ENCODE results near the gene COL11A2. TPM values are rescaled to one million over a fixed set of nuclear protein-coding genes. Genes with fewer than 3 reads are reported as not detected.

Gene COL11A2
- total RNA-seq, 1 donor from 2014 or later = 0.47 TPM

GRCh38 chr6:33116841-33117711 is 75.2 kb downstream of the COL11A2 start:
- H3K4me3 Mint-ChIP-seq = peak overlapping the region; percentile 62
- no peaks in the 10 kb centered on the region for H3K9me3 Mint-ChIP-seq
- peak overlapping the region; percentile 14 for H3K27ac Mint-ChIP-seq
- no peak for ATAC-seq (ENCODE audit: low read depth)
- ChIA-PET CTCF (interaction anchor here (0.8 to 2.9 kb wide), 7 partner anchors 9 to 132 kb away, joined by 3 to 12 read pairs (median 3); no protein-coding TSS in a partner anchor), POLR2A (interaction anchor here (0.6 to 2.2 kb wide), 8 partner anchors 29 to 790 kb away, joined by 3 to 8 read pairs (median 4); partner anchors contain the start of gene HLA-DPA1)
- H3K4me1 Mint-ChIP-seq = peaks cover 66% of the 10 kb centered on the region
- peaks cover 4% of the 10 kb centered on the region for H3K36me3 Mint-ChIP-seq (ENCODE audit: low read depth)
- TF ChIP-seq, protein P1, sequence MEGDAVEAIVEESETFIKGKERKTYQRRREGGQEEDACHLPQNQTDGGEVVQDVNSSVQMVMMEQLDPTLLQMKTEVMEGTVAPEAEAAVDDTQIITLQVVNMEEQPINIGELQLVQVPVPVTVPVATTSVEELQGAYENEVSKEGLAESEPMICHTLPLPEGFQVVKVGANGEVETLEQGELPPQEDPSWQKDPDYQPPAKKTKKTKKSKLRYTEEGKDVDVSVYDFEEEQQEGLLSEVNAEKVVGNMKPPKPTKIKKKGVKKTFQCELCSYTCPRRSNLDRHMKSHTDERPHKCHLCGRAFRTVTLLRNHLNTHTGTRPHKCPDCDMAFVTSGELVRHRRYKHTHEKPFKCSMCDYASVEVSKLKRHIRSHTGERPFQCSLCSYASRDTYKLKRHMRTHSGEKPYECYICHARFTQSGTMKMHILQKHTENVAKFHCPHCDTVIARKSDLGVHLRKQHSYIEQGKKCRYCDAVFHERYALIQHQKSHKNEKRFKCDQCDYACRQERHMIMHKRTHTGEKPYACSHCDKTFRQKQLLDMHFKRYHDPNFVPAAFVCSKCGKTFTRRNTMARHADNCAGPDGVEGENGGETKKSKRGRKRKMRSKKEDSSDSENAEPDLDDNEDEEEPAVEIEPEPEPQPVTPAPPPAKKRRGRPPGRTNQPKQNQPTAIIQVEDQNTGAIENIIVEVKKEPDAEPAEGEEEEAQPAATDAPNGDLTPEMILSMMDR (IDR thresholded peaks at IDR 0.05) = no peak
- no peak for DNase-seq
- intact Hi-C loops (cut with micrococcal nuclease) = loop anchor here (5.0 kb wide), 1 partner anchor 45 kb away; no protein-coding TSS in a partner anchor
- peaks cover 9% of the 10 kb centered on the region for H3K27me3 Mint-ChIP-seq

DNA sequence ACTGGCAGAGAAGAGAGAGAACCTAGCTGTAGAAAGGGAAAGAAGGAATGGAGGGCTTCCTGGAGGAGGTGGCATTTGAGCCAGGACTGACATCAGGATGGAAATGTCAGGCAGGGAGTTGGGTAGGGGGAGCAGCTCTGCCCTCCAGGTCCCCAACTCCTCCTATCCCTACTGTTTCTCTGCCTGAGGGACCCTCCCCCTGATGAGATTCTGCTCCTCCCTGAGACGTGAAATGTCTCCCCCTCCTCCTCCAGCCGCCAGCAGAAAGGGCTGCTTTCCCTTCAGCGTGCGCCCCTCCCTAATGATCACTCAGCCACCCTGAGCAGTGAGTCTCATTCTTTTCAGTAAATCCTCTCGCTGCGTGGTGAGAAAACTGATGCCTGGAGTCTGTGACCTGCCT is 75.8 kb downstream of the COL11A2 start:
- peak overlapping the region; percentile 14 for H3K27ac Mint-ChIP-seq
- no peak for ATAC-seq (ENCODE audit: low read depth)
- POLR2A ChIA-PET = interaction anchor here (0.6 to 2.2 kb wide), 7 partner anchors 18 to 789 kb away, joined by 3 to 8 read pairs (median 4); no protein-coding TSS in a partner anchor
- H3K9me3 Mint-ChIP-seq = no peaks in the 10 kb centered on the region
- H3K4me1 Mint-ChIP-seq = peaks cover 69% of the 10 kb centered on the region
- TF ChIP-seq, protein P1 (IDR thresholded peaks at IDR 0.05) = no peak
- H3K4me3 Mint-ChIP-seq = peak overlapping the region; percentile 62
- intact Hi-C loops (cut with micrococcal nuclease) = loop anchor here (5.0 kb wide), 1 partner anchor 46 kb away; no protein-coding TSS in a partner anchor
- no peaks in the 10 kb centered on the region for H3K36me3 Mint-ChIP-seq (ENCODE audit: low read depth)
- CTCF ChIA-PET = interaction anchor here (1.0 to 2.9 kb wide), 6 partner anchors 10 to 132 kb away, joined by 3 to 12 read pairs (median 3); no protein-coding TSS in a partner anchor
- peaks cover 9% of the 10 kb centered on the region for H3K27me3 Mint-ChIP-seq
- DNase-seq = no peak

GRCh38 chr6:33114406-33114805 is 77.9 kb downstream of the COL11A2 start:
- intact Hi-C loops (cut with micrococcal nuclease) = loop anchor here (5.0 kb wide), 1 partner anchor 37 kb away; the partner anchor contains the start of gene HLA-DPB1
- ChIA-PET POLR2A (interaction anchor here (0.6 to 2.1 kb wide), 14 partner anchors 24 to 1522 kb away, joined by 3 to 13 read pairs (median 5); partner anchors contain the start of genes HLA-DPA1, HLA-DPB1, HMGA1 and PSMB8), CTCF (interaction anchor here (0.9 to 1.7 kb wide), 7 partner anchors 10 to 134 kb away, joined by 3 to 9 read pairs (median 3); partner anchors contain the start of gene HLA-DPA1)
- Mint-ChIP-seq H3K9me3 (no peaks in the 10 kb centered on the region), H3K4me1 (peaks cover 69% of the 10 kb centered on the region), H3K4me3 (peak overlapping the region; percentile 76), H3K27ac (peak overlapping the region; percentile 73), H3K27me3 (peaks cover 9% of the 10 kb centered on the region), H3K36me3 (ENCODE audit: low read depth) (no peaks in the 10 kb centered on the region)
- no peak for DNase-seq
- peak; percentile 16 for ATAC-seq (ENCODE audit: low read depth)
- TF ChIP-seq, protein P1 (IDR thresholded peaks at IDR 0.05) = no peak

DNA sequence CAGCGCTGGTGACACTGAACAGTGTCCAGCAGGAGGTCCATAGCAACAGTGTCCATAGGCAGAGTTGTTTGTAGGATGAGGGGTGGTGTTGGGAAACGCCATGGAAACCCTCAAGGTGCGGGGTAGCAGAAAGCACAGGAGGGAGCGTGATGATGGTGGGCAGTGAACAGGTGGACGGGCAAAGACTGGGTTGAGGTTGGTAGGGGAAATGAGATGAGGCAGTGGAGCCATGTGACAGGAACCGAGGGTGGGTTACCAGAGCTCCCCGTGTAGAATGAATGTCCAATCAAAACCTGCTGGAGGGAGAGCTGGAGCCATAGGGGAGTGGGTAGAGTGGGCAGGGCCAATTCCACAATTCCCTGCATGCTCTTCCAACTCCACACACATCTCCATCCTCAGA is 78.5 kb downstream of the COL11A2 start:
- no peak for DNase-seq
- POLR2A ChIA-PET = interaction anchor here (0.6 to 2.1 kb wide), 13 partner anchors 25 to 1522 kb away, joined by 3 to 13 read pairs (median 5); partner anchors contain the start of genes HLA-DPA1, HLA-DPB1, HMGA1 and PSMB8
- TF ChIP-seq, protein P1 (IDR thresholded peaks at IDR 0.05) = no peak
- no peaks in the 10 kb centered on the region for H3K9me3 Mint-ChIP-seq
- no peak for ATAC-seq (ENCODE audit: low read depth)
- CTCF ChIA-PET = interaction anchor here (1.1 to 1.7 kb wide), 5 partner anchors 11 to 134 kb away, joined by 3 to 9 read pairs (median 4); partner anchors contain the start of gene HLA-DPA1
- peak overlapping the region; percentile 76 for H3K4me3 Mint-ChIP-seq
- H3K27ac Mint-ChIP-seq = peak overlapping the region; percentile 73
- intact Hi-C loops (cut with micrococcal nuclease) = loop anchor here (2.0 to 5.0 kb wide), 2 partner anchors 36 to 87 kb away; partner anchors contain the start of genes HLA-DPB1, RXRB and SLC39A7
- peaks cover 9% of the 10 kb centered on the region for H3K27me3 Mint-ChIP-seq
- peaks cover 69% of the 10 kb centered on the region for H3K4me1 Mint-ChIP-seq
- H3K36me3 Mint-ChIP-seq (ENCODE audit: low read depth) = no peaks in the 10 kb centered on the region

Other genes starting within 250 kb of the COL11A2 start
- gene HLA-DMA, start 239.4 kb downstream of the COL11A2 start, total RNA-seq = 371 and 387 TPM in 2 replicates
- 347 and 370 TPM in 2 replicates for gene BRD2, start 223.9 kb downstream of the COL11A2 start, total RNA-seq
- 153 and 167 TPM in 2 replicates for gene HLA-DOA, start 182.9 kb downstream of the COL11A2 start, total RNA-seq
- 718 and 730 TPM in 2 replicates for gene HLA-DPA1, start 118.8 kb downstream of the COL11A2 start, total RNA-seq
- gene HLA-DPB1, start 116.5 kb downstream of the COL11A2 start, total RNA-seq = 853 and 854 TPM in 2 replicates
- 72.4 and 74.3 TPM in 2 replicates for gene RXRB, start 8.2 kb upstream of the COL11A2 start, total RNA-seq
- gene SLC39A7, start 8.4 kb upstream of the COL11A2 start, total RNA-seq = 31.7 and 35.2 TPM in 2 replicates
- 12.3 TPM in 2 replicates for gene HSD17B8, start 12.2 kb upstream of the COL11A2 start, total RNA-seq
- 41.7 and 43.8 TPM in 2 replicates for gene RING1, start 16.0 kb upstream of the COL11A2 start, total RNA-seq
- 82.0 and 97.2 TPM in 2 replicates for gene VPS52, start 79.4 kb upstream of the COL11A2 start, total RNA-seq
- 4,710 and 5,877 TPM in 2 replicates for gene RPS18, start 79.6 kb upstream of the COL11A2 start, total RNA-seq
- 19.1 and 19.4 TPM in 2 replicates for gene B3GALT4, start 84.7 kb upstream of the COL11A2 start, total RNA-seq
- gene WDR46, start 96.8 kb upstream of the COL11A2 start, total RNA-seq = 114 and 117 TPM in 2 replicates
- 82.8 and 95.1 TPM in 2 replicates for gene PFDN6, start 97.1 kb upstream of the COL11A2 start, total RNA-seq
- 54.7 and 66.5 TPM in 2 replicates for gene RGL2, start 106.5 kb upstream of the COL11A2 start, total RNA-seq
- 319 and 350 TPM in 2 replicates for gene TAPBP, start 121.6 kb upstream of the COL11A2 start, total RNA-seq
- gene ZBTB22, start 125.3 kb upstream of the COL11A2 start, total RNA-seq = 31.6 and 31.8 TPM in 2 replicates
- gene DAXX, start 130.5 kb upstream of the COL11A2 start, total RNA-seq = 82.5 and 85.4 TPM in 2 replicates
- 1.9 and 2.2 TPM in 2 replicates for gene KIFC1, start 199.4 kb upstream of the COL11A2 start, total RNA-seq
- 76.0 and 83.4 TPM in 2 replicates for gene PHF1, start 218.5 kb upstream of the COL11A2 start, total RNA-seq
- 111 and 120 TPM in 2 replicates for gene CUTA, start 225.6 kb upstream of the COL11A2 start, total RNA-seq
- gene SYNGAP1, start 227.6 kb upstream of the COL11A2 start, total RNA-seq = 19.5 and 25.4 TPM in 2 replicates